Stimulated activated CD4-positive, alpha-beta T cell treated with anti-CD3 and anti-CD28 coated beads, Interleukin-15, amount 100 ng/mL, for 1 hour (primary cell): Measurements from ENCODE around the gene KIF13A.
"Not testable (repeated sequence)": the region's sequence is repeated elsewhere in the genome, so short reads cannot be mapped to it uniquely, and the experiment has no call there.

Experiments used
- DNase-seq, 2 donors: peaks; one replicate each; pipeline ENCODE4 v3.0.0-alpha.2; 2020; ENCODE audit warnings: low read depth in 1 of 2, low spot score in 1 of 2

The KIF13A gene

DNA sequence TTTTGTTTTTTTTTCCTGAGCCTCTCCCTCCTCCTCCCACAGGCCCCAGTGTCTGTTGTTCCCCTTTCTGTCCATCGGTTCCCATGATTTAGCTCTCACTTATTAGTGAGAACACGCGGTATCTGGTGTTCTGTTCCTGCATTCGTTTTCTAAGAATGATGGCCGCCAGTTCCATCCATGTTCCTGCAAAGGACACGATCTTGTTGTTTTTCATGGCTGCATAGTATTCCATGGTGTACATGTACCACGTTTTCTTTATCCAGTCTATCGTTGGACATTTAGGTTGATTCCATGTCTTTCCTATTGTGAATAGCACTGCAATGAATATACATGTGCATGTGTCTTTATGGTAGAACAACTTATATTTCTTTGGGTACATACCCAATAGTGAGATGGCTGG lies 175.1 kb downstream of the KIF13A start:
- no peak for DNase-seq

DNA sequence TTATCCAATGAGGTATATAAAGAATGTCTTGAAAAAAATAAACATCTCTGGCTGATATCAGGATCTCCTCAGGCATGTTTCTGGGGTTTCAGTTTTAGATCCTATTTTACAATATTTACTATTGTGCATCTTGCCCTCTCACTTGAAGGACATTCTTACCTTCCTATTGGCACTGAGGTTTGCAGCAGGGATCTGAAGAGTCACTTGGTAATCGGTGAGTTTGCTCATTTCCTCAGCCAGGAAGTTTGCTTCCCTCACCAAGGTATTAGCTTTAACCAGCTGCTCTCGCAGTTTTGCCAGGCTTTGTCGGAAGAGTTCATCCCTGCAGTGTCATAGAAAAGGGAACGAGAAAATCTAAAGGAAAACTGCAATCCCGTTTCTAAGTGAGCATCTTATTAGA lies 178.8 kb downstream of the KIF13A start:
- no peak for DNase-seq

DNA sequence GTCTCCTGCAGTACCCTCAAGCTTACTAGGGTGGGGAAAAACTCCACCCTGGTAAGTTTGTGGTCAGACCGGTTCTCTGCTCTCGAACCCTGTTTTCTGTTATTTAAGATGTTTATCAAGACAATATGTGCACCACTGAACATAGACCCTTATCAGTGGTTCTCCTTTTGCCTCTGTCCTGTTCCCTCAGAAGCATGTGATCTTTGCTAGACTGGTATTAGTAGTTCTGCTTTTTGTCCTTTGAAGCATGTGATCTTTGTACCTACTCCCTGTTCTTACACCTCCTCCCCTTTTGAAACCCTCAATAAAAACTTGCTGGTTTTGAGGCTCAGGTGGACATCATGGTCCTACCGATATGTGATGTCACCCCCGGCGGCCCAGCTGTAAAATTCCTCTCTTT lies 180.0 kb downstream of the KIF13A start:
- DNase-seq: not testable (repeated sequence)

DNA sequence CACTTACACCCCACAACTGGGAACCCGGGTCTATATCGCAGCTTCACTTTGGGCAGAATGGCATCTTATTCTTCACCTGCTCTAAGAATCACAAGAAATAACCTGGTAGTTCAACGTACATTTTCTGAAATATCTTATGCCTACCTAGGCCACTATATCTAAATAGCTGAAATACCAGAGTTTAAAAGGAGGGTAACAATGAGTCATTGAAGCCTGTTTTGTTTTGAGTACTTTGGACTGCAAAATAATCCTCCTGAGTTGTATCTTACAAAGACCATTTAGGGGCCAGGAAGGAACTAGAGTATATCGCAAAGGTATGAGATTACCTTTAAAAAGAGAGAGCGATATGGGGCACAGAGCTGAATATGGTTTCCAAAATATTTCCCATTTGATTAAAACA lies 184.0 kb downstream of the KIF13A start:
- DNase-seq: no peak

DNA sequence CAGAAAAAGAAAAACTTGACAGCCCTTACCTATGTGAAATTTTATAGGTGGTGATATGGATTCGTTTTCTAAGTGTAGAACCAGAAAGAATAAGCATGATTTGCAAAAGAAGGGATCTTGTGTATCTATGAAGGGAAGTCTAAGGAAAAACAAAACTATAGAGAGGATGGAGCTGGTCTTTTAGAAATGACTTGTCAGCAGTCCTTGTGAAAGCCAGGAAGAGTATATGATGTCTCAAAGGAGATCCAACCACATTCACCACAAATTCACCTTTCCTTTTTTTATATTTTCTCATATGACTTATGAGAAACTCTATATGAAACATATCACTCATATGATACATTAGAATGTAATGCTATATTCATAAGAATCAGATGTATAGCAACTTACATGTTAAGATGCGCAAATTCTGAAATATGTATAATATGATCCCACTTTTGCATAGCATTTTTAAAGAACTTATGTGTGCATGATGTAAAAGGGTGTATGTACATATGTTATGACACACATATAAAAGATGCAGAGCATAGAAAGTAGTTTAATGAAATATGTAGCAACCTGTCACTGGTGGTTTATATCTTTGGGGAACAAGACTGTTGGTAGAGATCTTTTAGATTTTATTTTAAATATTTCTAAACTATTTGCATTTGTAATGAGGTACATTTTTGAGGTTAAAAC lies 188.8 kb downstream of the KIF13A start:
- no peak for DNase-seq

DNA sequence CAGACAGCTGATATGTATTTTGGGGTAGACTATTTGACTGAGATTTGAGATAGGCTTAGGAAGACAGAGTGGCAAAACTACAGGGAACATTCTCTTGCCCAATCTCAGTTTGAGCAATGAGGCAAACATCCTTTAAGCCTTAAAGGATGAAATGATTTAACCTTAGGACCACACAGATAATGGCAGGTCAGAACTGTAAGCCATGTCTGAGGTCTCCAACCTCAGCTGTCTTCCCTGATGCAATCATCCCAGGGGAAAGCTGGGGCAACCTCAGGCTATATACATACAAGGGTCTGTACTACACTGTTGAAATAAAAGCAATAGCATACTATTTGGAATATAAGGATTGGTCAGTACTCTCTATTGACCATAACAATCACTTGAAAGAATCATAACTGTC lies 196.9 kb downstream of the KIF13A start:
- DNase-seq: no peak

DNA sequence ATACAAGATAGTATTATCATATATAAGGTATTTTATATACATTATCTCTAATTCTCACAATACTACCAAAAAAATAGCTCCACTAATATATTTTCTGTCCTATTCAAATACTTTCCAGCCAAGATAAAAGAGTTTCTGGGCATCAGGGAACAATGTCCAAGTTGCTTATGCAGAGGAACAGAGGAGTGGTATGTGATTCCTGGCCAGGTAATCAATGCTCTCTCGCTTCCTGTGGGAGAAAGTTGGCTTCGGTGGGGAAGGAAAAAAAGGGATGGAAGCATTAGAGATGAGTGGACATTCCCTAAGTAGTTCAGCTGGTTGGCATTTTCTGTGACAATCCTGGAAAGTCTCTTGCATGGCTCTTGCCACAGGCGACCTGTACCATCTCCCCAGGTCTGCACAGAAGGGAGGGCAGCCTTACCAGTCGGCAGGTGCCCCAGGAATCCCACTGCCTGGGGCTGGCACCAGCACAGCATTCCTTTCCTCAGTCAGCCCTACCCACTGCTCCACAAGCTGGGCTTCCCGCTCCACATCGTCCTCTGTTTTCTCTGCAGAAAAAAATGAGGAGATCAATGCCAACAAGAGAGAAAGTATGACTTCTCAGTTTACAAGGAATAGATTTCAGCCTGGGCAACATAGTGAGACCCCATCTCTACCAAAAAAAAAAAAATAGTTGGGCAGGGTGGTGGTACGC lies 202.2 kb downstream of the KIF13A start:
- no peak for DNase-seq

DNA sequence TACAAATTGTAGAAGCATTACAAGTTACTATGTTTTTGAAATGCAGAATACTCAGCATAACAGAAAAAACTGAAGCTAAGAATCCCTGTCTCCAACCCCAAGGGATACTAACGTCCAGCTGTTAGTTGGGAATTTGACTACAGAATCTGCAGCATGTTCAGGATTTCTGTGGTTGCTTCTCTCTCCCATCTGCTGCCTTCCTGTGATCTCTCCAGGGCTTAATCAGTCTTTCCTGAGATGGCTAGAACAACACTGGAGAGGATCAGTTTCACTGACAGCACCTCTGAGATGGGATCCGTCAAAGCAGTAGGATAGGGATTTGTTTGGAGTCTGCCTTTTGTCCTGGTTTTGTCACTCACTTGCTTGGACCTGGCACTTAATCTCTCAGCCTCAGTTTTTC lies 207.4 kb downstream of the KIF13A start:
- no peak for DNase-seq

DNA sequence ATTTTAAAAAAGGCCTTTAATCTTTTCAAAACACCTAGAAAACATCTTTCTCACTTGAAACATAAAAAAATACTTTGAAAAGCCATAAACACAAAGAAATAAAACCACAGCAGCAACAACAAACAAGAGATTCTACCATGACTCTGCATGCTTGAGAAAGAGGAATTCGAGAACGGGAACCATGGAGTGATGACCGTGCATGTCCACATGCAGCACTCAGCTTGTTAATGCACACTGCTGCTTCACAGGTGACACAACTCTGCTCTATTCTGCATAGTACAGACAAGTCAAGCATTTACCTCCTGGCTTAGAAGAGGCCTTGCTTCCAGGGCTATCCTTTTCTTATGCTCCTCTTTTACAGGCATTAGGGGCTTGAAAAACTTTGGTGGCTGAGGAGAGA lies 215.8 kb downstream of the KIF13A start:
- DNase-seq: no peak

DNA sequence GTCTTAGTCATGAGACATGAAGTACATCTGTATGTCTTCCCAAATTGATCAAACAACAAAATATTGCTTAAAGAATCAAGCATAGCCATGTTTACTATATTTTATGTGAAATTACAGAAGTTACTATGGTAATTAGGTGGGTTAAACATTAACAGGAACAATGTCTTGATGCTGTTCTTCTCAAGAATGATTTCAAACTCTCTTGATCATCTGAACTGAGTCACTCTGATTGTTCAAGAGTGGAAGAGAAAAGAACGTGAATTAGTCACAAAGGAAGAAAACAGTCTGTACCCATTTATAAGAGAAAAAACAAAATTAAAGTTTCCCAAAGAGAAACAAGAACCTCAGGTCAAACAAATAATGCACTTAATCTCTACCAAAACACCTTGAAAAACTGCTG lies 218.6 kb downstream of the KIF13A start:
- no peak for DNase-seq

DNA sequence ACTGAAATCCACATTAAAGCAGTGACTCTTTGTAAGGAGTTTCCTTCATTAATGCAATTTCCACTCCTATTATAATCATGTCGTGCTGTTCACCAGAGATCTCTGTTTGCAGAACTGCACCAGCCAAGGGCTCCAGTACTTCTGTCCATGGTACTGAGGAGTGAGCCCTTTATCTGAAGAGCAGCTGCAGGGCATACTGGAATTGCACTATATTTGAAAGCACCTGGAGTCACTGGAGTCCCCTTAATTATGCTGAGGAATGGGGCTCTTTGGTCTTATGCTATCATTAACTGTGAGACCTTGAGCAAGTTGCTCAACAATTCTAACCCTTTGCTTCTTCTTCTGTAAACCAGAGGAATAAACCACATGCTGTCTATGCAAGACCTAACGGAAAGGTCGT lies 219.0 kb downstream of the KIF13A start:
- DNase-seq: no peak

DNA sequence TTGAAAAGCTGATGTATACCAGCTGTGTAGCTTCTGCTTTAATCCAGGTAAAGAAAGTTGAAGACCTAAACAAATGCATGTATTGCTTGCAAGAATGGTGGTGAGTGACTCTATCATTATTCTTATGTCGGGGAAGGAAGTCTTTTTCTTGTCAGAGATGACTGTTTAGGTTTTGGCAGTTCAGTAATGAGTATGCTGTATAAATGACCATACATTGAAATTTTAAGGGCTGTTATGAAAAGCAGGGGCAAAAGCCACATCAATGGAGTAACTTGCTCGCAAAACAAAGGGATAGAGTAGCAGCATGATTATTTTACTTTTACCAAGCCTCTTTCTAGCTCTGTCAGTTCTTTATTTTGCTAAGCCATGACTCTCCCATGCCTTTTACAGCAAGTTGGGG lies 224.8 kb downstream of the KIF13A start:
- no peak for DNase-seq

DNA sequence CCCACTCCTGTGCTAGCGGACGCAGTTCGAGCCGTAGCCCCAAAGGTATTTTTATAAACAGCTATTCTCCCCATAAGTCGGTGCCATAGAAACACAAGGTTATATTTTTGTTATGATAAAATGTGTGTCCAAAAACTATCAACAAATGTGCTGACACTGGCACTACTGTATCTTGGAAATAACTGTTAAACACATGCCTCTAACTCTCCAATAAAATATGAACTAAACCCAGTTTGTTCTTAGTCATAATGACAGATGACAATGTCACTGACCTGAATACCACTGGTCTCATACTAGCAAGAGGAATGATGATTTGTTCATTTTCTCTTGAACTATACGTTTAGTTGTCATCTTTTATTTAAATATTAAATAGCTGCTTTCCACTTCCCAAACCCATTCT lies 229.3 kb downstream of the KIF13A start:
- DNase-seq: no peak

DNA sequence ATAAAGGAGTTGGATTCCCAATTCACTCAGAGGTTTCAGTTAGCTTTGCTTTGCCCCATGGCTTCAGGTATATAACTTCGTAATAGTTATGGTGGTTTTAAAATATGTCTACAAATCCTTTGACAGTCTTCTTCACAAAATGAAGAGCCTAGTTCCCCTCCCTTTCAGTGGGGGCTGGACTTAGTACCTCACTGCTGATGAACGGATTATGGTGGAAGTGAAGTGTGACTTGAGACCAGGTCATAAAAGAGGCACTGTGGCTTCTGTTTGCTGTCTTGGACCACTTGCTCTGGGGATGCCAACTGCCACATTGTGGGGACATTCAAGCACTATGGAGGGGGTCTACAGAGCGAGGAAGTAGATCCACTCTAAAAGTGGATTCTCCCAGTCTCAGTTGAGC lies 233.2 kb downstream of the KIF13A start:
- DNase-seq: no peak

DNA sequence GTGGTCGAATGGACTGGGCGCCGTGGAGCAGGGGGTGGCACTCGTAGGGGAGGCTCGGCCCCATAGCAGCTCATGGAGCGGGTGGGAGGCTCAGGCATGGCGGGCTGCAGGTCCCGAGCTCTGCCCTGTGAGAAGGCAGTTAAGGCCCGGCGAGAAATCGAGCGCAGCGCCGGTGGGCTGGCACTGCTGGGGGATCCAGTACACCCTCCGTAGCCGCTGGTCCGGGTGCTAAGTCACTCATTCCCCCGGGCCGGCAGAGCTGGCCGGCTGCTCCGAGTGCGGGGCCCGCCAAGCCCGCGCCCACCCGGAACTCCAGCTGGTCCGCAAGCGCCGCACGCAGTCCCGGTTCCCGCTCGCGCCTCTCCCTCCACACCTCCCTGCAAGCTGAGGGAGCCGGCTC lies 242.1 kb downstream of the KIF13A start:
- not testable (repeated sequence) for DNase-seq

DNA sequence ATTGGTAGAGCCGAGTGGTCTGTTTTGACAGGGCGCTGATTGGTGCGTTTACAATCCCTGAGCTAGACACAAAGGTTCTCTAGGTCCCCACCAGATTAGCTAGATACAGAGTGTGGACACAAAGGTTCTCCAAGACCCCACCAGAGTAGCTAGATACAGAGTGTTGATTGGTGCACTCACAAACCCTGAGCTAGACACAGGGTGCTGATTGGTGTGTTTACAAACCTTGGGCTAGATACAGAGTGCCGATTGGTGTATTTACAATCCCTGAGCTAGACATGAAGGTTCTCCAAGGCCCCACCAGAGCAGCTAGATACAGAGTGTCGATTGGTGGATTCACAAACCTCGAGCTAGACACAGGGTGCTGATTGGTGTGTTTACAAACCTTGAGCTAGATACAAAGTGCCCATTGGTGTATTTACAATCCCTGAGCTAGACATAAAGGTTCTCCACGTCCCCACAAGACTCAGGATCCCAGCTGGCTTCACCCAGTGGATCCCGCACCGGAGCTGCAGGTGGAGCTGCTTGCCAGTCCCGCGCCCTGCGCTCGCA lies 242.6 kb downstream of the KIF13A start:
- not testable (repeated sequence) for DNase-seq

DNA sequence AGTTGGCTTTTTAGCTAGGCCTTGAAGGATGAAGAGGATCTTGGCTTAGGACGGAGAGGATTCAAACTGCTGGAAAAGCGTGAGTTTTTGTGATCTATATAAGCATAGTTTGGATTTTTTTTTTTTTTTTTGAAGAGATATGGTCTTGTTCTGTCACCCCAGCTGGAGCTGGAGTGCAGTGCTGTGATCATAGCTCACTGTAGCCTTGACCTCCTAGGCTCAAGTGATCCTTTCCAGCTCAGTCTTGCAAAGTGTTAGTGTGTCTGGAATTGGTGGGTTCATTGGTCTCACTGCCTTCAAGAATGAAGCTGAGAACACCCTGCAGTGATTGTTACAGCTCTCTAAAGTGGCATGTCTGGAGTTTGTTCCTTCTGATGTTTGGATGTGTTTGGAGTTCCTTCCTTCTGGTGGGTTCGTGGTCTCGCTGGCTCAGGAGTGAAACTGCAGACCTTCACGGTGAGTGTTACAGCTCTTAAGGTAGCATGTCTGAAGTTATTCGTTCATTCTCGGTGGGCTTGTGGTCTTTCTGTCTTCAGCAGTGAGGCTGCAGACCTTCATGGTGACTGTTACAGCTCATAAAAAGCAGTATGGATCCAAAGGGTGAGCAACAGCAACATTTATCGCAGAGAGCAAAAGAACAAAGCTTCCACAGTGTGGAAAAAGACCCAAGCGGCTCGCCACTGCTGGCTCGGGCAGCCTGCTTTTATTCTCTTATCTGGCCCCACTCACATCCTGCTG lies 243.2 kb downstream of the KIF13A start:
- DNase-seq: no peak

DNA sequence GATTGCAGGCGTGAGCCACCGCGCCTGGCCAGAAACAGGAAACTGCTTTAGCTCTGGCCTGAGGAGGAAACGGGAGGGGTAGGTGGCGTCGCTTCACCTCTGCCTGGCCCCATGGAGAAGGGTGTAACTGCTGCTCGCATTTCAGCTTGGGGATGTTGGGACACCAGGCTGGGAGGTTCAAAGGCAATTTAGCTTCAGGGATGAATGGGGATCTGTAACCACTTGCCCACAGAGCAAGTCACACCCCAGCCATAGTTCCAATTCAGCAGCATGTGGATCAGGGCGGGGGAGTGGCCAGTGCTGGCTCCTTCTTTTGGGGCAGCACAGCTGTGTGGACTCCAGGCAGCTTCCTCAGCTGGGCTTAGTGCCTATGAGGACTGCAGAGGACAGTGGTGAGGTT lies 245.9 kb downstream of the KIF13A start:
- no peak for DNase-seq

DNA sequence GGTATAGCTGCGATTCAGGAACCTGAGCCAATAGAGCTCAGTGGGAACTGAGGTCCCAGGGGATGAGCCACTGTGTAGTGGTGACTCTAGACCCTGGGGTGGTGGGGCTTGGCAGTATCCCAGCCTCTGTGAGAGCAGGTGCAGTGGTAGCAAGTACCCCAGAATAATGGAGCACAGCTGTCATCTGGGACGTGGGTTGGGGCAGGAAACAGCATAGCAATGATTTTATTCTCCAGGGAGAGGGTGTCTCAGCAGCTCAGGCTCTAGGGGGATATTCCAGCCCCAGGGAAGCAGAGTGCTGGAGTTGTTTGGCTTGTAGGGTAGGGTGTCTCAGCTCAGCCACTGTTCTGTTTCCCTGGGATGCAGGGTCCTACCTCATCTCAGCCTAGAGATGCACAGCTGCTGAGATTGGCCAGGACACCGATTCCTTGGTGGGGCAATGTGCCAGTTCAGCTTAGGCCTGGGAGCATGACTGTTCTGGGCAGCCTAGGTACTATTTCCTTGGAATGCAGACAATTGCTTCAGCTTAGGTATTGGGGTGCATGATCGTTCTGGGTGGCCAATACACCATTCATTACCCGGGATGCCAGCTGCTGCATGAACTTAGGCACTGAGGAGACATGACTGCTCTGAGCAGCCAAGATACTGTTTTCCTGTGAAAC lies 246.7 kb downstream of the KIF13A start:
- DNase-seq: no peak

DNA sequence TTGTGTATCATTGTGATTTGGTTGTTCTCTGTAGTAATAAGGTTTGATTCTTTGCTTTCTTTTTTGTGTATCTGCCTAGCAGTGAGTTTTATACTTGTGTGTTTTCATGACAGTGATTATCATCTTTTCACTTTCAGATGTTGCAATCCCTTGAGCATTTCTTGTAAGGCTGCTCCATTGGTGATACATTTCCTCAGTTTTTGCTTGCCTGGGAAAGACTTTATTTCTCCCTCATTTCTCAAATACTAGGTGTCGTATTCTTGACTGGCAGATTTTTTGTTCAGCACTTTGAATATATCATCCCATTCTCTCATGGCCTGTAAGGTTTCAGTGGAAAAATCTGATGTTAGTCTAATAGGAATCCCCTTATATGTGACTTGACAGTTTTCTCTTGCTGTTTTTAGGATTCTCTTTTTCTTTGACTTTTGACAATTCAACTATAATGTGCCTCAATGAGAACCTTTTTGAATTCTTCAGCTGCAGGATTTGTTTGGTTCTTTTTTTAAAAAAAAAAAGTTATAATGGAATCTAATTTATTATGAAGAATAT lies 249.7 kb downstream of the KIF13A start:
- no peak for DNase-seq

DNA sequence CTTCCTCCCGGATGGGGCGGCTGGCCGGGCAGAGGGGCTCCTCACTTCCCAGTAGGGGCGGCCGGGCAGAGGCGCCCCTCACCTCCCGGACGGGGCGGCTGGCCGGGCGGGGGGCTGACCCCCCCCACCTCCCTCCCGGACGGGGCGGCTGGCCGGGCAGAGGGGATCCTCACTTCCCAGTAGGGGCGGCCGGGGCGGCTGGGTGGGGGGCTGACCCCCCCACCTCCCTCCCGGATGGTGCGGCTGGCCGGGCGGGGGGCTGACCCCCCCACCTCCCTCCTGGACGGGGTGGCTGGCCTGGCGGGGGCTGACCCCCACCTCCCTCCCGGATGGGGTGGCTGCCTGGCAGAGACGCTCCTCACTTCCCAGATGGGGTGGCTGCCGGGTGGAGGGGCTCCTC lies 252.1 kb downstream of the KIF13A start:
- not testable (repeated sequence) for DNase-seq
